HG02642 (cell line): ENCODE data around the gene MMS19.
"Not testable (repeated sequence)": the region's sequence is repeated elsewhere in the genome, so short reads cannot be mapped to it uniquely, and the experiment has no call there.

Experiments used
- ATAC-seq: cut with Tn5 transposase; IDR thresholded peaks from one replicate; pipeline ENCODE4 v1.9.1; 2021; ENCODE audit warnings: mild to moderate bottlenecking; ENCODE audit not compliant: unreplicated experiment, poor library complexity

Gene MMS19

DNA sequence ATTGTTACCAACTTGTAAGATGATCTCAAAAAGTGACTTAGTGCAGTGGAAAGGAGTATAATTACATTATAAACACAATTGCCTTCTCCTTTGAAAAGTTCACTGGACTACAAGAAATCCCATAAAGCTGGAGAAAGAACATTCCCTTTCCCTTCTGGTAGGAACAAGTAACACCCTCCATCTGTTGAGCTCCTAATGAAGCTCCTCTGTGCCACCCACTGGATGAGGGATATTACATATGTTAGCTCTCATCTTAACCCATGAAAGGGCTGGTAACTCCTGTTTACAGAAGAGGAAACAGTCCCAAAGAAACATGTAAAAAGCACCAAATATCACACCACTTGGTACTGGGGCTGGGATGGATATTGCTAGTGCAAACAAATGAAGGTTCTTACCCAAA, 64.2 kb downstream of the MMS19 start:
- no peak for ATAC-seq

DNA sequence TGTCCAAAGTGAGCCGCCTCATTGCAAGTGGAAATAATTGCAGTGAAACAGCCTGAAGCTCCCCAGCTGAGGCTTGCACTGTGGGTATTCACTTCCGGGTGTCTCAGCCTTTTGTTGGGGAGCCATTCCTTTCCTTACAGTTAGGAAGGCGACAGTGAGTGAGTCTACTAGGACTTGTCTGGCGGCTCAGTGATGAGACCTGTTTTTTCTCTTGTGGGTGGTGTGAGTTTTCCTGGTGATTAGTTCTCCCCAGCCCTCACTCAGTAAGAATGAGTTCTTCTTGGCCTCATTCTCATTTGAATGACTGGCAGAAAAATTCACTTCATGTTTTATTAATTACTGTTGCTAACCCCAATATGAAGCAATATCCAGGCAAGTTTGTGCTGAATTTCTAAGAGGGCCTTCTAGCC, 69.6 kb downstream of the MMS19 start:
- no peak for ATAC-seq

DNA sequence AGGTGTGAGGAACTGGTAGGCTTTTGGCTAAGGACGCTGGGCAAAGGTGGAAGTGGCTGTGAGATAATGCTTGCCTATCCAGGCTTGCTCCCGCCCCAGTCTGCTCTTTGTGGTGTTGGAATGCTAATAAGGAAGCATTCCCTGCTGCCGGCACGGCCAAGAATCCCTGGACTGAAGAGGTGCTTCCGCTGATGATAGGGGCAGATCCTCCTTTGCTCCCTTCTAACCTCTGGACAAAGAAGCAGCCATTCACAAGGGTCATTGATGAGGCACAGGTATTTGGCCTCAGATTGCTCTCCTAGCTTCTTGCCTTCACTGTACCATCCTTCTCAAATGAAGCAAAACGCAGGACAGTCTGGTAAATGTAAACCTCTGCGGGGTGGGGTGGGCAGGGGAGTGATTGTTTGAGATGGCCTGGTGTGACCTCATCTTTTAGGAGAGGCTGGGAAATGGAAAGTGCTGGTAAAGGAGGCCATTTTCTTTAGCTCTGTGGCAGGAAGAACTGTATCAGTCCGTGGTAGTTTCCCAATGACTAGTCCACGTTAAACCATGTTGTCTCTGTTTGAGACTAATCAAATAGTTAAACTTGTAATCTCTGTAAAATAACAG, 70.5 kb downstream of the MMS19 start:
- no peak for ATAC-seq

DNA sequence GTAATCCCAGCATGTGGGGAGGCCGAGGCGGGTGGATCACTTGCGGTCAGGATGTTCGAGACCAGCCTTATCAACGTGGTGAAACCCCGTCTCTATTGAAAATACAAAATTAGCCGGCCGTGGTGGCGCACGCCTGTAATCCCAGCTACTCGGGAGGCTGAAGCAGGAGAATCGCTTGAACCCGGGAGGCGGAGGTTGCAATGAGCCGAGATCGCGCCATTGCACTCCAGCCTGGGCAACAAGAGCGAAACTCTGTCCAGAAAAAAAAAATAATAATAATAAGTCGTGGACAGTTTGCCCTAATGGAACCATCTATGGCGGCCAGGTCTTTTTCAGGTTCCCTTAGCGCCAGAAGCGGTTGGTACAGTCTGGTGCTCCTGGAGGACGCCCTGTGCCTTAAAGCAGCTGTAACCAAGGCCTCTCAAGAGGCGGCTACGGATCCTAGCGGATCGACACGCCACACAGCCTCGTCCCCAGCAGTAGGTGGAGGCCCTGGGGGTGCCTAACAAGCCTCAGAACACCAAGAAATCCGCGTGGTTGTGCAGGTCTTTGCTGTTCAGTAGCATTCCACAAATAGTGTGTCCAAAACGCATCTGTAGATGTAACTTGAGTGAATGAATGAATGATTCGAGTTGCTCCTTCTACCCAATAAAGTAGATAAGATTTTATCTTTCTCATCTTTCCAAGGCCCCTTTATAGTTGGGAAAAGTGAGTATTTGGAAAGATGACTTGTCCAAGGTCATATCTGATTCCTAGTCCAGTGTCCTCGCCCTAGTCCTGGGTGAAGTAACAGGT, 71.2 kb downstream of the MMS19 start:
- ATAC-seq: no peak

DNA sequence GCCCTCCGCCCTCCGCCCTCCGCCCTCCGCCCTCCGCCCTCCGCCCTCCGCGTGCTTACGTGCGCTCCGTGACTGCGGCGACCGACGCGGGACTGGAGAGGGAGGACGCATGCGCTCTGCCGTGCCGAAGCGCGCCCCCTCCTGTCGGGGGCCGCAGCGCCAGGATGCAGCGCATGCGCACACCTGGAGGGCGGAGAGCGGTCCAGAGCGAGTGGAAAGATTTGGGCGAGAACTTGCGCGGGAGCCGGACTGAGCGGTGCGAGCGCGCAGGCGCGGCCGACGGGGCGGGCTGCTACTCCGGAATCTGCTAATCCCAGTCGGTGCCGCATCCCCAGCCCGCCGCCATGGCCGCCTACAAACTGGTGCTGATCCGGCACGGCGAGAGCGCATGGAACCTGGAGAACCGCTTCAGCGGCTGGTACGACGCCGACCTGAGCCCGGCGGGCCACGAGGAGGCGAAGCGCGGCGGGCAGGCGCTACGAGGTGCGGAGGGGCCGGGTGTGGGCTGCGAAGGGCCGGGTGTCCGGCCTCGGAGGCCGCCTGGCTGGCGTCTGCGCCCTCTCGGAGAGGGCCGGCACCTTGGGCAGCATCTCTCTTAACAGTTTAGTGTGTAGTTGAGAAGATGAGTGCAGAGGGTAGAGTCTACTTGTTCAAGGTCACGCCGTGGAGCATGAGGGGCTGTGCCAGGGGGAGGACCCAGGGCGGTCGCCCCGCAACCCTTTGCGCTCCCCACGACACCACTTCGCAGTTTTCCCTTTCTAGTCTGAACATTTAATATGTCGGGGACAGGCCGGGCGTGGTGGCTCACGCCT, 72.1 kb downstream of the MMS19 start, which contains the start of gene PGAM1:
TSS of gene PGAM1 (plus strand) at position 228 of the 812 bp plus-strand sequence. CDS start at position 345, 117 bp downstream.
- peak; percentile 89 for ATAC-seq

DNA sequence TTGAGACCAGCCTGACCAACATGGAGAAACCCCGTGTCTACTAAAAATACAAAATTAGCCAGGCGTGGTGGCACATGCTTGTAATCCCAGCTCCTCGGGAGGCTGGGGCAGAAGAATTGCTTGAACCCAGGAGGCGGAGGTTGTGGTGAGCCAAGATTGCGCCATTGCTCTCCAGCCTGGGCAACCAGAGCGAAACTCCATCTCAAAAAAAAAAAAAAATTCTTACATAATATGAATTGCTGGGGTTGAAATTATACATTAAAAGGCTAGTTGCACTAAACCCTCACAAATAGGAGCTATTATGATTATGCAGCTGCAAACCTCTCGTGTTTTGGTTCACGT, 74.5 kb downstream of the MMS19 start:
- ATAC-seq: not testable (repeated sequence)

DNA sequence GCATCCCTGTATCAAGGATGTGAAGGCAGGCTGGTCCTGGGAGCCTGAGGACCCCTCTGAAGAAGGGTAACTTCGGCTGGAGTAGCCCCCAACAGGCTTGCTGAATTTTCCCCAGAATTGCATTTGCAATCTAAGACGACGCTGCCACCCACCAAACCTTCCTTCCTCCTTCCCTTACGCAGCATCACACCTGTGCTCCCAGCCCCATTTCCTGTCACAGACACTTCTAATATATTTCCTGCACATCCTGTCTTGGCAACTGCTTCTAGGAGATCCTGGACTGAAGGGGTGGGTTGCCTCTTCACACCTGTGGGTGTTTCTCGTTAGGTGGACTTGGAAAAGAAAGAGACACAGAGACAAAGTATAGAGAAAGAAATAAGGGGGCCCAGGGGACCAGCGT, 81.7 kb downstream of the MMS19 start:
- no peak for ATAC-seq

DNA sequence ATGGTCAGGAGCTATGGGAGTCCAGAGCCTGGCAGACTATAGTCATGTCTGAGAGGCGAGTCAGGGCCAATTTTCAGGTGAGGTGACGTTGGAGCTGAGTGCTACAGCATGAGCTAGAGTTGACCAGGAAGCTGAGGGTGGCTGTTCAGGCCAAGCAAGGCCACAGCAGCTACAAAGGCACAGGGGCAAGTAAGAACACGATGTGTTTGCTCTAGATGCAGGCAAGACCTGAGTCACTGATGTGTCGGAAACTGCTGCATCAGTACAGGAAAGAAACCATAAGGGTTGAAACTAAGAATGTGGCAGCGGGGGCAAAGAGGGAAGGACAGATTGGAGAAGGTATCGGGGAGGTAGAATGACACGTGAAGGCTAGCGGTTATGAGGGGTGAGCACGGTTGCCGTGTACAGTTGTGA, 85.3 kb downstream of the MMS19 start:
- no peak for ATAC-seq

DNA sequence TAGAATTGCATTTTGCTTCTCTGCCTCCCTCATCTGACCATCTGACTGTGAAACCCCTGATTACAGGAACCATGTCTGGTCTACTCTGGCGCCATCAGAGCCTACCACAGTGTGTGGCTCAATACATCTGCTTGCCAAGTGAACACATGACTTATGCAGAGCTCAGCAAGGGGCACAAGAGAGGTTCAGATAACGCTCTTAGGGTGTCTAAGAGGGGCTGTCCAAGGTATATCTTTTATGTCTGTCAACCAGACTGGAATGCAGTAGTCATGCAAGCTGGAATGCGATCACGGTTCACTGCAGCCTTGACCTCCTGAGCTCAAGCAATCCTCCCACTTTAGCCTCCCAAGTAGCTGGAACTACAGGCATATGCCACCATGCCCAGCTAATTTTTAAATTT, 86.8 kb downstream of the MMS19 start:
- ATAC-seq: no peak

DNA sequence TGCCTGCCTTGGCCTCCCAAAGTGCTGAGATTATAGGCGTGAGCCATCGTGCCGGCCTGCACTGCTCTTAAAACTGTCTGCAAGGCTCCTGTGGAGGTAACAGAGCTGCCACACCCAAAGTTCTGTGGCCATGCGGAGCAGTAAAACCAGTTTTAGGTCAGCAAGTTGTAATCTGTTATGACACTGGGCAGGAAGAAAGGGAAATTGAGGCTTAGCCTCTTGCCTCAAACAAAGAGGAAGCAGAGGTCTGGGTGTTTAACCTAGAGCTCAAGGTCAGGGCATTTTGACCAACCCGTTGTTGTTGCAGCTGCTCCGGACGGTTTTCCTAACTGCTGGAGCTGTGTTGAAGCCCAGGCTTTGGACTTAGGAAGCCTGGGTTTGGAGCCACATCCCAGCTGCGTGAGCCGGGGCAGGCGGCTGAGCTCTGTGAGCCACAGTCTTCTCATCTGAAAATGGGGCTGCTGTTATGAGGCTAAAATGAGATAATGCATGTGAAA, 89.7 kb downstream of the MMS19 start:
- no peak for ATAC-seq
